ENCODE results near the gene MESP2. TPM values are rescaled to one million over a fixed set of nuclear protein-coding genes. Genes with fewer than 3 reads are reported as not detected.

MESP2 gene
- total RNA-seq, 1 experiment from 2014 or later = not detected

DNA sequence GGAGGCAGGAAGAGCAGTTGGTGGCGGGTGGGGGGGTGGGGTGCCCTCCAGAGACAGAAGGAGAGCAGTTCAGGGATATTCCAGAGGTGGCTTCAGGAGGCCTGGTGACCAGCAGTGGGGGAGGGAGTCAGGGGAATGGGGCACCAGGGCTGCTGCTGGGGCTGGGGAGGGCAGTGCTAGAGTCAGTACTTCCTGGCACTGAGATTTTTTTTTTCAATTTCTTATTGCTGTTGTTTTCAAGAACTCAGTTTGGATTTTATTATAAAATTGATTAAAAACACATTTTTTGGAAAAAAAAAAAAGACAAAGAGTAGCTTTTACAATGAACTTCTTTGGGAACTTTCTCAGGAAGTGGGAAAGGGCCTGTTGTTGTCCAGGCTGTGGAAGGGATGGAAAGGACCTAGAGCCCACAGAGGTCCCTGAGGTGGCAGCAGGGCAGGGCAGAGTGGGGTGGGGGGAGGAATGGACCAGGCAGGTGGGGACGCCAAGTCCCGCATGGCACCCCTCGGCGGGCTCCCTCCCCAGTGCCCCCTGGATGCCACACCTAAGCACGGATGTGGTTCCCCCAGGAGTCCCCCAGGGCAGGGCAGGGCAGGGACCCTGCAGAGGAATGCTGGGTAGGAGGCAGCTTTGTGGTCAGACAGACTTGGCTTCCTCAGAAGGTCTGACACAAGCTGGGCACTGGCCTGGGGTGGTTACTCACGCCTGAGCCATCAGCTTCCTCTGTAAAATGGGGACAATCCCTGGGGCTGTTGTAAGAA is 47.0 kb downstream of the MESP2 start:
- CTCF ChIA-PET = interaction anchor here (0.6 to 1.2 kb wide), 6 partner anchors 9 to 321 kb away, joined by 3 to 4 read pairs (median 4); no protein-coding TSS in a partner anchor

DNA sequence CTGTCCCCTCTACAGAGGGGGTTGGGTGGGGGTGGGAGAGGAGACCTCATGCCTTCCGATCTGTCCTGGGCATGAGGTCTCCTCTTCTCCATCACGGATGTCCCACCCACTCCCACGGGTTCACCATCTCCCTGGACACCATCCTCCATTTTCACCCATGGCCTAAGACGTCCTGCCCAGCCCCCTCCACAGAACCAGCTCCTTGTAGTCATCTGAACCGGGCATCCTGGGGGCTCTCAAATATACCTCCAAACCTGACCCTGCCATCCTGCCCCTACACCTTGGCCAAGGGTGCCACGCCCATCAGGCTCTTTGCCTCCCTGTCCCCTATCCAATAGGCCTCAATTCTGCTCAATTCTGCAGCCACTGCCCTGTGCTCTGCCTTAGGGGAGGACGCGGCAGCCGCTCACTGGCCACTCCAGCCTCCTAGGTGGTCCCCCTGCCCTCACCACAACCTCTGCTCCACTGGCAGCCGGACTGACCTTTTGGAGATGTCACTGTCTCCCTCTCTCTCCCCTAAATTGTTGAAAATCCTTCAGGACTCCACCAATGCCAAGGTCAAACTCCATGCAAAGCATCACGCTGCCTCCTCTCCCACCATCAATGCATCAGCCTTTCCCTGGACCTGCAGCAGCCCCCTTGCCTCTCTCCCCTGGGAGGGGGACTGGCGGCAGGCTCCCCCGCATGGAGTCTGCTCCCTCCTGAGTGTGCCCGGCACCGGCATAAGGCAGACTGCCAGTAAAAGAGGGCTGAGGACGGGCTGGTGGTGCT is 47.9 kb downstream of the MESP2 start:
- Mint-ChIP-seq H3K27ac (ENCODE audit: unreplicated experiment) (no peak overlapping the region), H3K9me3 (ENCODE audit: low read depth, unreplicated experiment) (no peaks in the 10 kb centered on the region), H3K36me3 (ENCODE audit: insufficient read depth, unreplicated experiment) (peaks cover 5% of the 10 kb centered on the region), H3K4me3 (ENCODE audit: low read depth, unreplicated experiment) (no peak overlapping the region), H3K4me1 (ENCODE audit: low read depth, unreplicated experiment) (peaks cover 34% of the 10 kb centered on the region), H3K27me3 (ENCODE audit: unreplicated experiment) (no peaks in the 10 kb centered on the region)
- CTCF ChIA-PET = interaction anchor here (0.6 to 0.8 kb wide), 2 partner anchors 74 to 321 kb away, joined by 3 to 4 read pairs; no protein-coding TSS in a partner anchor
- intact Hi-C loops (cut with micrococcal nuclease; ENCODE audit: unreplicated experiment) = no loop called here
- BruUV-seq (replicated peaks) = no TSS peak
- DNase-seq = no peak
- TF ChIP-seq, protein P1, sequence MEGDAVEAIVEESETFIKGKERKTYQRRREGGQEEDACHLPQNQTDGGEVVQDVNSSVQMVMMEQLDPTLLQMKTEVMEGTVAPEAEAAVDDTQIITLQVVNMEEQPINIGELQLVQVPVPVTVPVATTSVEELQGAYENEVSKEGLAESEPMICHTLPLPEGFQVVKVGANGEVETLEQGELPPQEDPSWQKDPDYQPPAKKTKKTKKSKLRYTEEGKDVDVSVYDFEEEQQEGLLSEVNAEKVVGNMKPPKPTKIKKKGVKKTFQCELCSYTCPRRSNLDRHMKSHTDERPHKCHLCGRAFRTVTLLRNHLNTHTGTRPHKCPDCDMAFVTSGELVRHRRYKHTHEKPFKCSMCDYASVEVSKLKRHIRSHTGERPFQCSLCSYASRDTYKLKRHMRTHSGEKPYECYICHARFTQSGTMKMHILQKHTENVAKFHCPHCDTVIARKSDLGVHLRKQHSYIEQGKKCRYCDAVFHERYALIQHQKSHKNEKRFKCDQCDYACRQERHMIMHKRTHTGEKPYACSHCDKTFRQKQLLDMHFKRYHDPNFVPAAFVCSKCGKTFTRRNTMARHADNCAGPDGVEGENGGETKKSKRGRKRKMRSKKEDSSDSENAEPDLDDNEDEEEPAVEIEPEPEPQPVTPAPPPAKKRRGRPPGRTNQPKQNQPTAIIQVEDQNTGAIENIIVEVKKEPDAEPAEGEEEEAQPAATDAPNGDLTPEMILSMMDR (IDR thresholded peaks at IDR 0.05; ENCODE audit: unreplicated experiment) = no peak

More for the DNA sequence above, 47.0 kb downstream of the MESP2 start:
- Mint-ChIP-seq H3K9me3 (ENCODE audit: low read depth, unreplicated experiment) (no peaks in the 10 kb centered on the region), H3K27me3 (ENCODE audit: unreplicated experiment) (no peaks in the 10 kb centered on the region), H3K36me3 (ENCODE audit: insufficient read depth, unreplicated experiment) (peaks cover 5% of the 10 kb centered on the region), H3K4me3 (ENCODE audit: low read depth, unreplicated experiment) (no peak overlapping the region), H3K27ac (ENCODE audit: unreplicated experiment) (no peak overlapping the region), H3K4me1 (ENCODE audit: low read depth, unreplicated experiment) (peaks cover 34% of the 10 kb centered on the region)
- intact Hi-C loops (cut with micrococcal nuclease; ENCODE audit: unreplicated experiment) = no loop called here
- no peak for DNase-seq
- BruUV-seq (replicated peaks) = no TSS peak
- TF ChIP-seq, protein P1 (IDR thresholded peaks at IDR 0.05; ENCODE audit: unreplicated experiment) = no peak

DNA sequence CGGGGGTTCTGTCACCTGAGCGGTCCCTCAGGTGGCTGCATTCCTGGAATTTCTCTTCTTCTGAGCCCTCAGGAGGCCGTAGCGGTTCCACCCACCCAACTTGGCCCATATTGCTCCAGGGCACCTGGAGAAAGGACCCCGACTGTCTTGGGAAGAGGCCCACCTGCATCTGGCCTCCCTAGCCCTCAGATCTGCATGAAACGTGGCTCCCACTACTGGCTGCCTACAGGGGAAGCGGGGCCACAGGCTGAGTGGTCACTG is 48.4 kb downstream of the MESP2 start:
- no peak overlapping the region for H3K27ac Mint-ChIP-seq (ENCODE audit: unreplicated experiment)
- peaks cover 5% of the 10 kb centered on the region for H3K36me3 Mint-ChIP-seq (ENCODE audit: insufficient read depth, unreplicated experiment)
- DNase-seq = no peak
- CTCF ChIA-PET = no interaction called here
- BruUV-seq (replicated peaks) = no TSS peak
- H3K4me3 Mint-ChIP-seq (ENCODE audit: low read depth, unreplicated experiment) = no peak overlapping the region
- peaks cover 34% of the 10 kb centered on the region for H3K4me1 Mint-ChIP-seq (ENCODE audit: low read depth, unreplicated experiment)
- no peaks in the 10 kb centered on the region for H3K9me3 Mint-ChIP-seq (ENCODE audit: low read depth, unreplicated experiment)
- H3K27me3 Mint-ChIP-seq (ENCODE audit: unreplicated experiment) = no peaks in the 10 kb centered on the region
- TF ChIP-seq, protein P1 (IDR thresholded peaks at IDR 0.05; ENCODE audit: unreplicated experiment) = no peak
- intact Hi-C loops (cut with micrococcal nuclease; ENCODE audit: unreplicated experiment) = no loop called here

DNA sequence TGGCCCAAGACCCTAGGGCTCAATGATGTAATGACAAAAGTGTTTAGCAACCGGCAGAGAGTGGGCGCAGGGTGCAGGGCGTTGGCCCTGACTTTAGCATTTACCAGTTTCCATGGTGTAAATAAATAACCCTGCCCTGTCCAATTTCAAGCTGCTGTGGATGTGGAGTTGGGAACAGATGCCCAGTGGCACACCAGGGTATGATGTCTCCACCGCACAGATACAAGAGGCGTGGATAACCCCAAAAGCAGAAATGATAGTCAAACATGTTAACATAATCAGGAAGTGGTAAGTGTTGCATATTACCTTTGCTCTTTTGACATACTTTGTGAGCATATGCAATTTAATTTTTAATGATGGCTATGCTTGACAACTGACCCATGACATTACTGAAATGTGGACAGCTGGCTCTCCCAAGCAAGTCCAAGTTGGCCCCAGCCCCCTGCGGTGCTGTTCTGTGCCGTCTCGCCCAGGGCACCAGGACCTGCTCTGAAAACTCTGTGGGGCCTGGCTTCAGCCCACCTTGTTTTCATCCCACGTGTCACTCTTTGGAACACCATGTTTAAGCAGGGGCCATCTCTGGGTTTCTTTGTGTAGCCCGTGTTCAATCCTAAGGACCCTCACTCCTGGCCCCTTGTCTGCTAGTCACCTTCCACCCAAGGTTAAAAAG is 49.3 kb downstream of the MESP2 start:
- CTCF ChIA-PET = no interaction called here
- DNase-seq = no peak
- Mint-ChIP-seq H3K4me1 (ENCODE audit: low read depth, unreplicated experiment) (peaks cover 38% of the 10 kb centered on the region), H3K4me3 (ENCODE audit: low read depth, unreplicated experiment) (no peak overlapping the region), H3K27ac (ENCODE audit: unreplicated experiment) (no peak overlapping the region), H3K36me3 (ENCODE audit: insufficient read depth, unreplicated experiment) (peaks cover 11% of the 10 kb centered on the region), H3K27me3 (ENCODE audit: unreplicated experiment) (no peaks in the 10 kb centered on the region), H3K9me3 (ENCODE audit: low read depth, unreplicated experiment) (no peaks in the 10 kb centered on the region)
- BruUV-seq (replicated peaks) = no TSS peak
- intact Hi-C loops (cut with micrococcal nuclease; ENCODE audit: unreplicated experiment) = no loop called here
- TF ChIP-seq, protein P1 (IDR thresholded peaks at IDR 0.05; ENCODE audit: unreplicated experiment) = no peak

Data from Calu3 (cell line).